Measurements from ENCODE around the gene MT1E.
"Not testable (repeated sequence)": the region's sequence is repeated elsewhere in the genome, so short reads cannot be mapped to it uniquely, and the experiment has no call there.

Gene MT1E

DNA sequence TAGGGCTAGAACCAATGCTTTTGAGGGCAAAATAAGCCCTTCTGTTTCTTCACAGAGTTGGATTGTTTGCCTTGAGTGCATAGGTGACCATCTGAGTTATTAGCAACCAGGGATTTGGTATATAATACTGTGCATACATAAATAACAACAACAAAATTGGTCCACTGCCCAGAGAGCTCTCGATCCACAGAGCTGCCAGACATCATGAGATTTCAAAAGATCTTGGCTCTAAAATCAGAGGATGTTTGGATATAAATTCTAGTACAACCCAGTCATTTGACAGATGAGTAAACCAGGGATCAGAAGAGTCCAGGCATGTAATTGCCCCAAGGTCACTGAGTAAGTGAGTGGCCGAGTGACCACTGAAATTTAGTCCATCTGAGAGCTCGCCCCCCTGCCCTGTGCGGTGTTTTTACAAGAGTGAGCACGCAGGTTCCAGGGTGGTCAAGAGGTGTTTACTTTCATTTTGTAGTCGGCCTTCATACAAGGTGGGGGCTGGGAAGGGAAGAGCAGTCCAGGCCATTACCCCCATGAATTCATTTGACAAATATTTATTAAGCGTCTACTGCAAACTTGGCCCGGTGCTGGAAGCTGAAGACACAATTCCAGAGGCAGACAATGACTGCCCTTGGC is 19.0 kb upstream of the MT1E start:
- no peak for DNase-seq (ENCODE audit: low spot score)

DNA sequence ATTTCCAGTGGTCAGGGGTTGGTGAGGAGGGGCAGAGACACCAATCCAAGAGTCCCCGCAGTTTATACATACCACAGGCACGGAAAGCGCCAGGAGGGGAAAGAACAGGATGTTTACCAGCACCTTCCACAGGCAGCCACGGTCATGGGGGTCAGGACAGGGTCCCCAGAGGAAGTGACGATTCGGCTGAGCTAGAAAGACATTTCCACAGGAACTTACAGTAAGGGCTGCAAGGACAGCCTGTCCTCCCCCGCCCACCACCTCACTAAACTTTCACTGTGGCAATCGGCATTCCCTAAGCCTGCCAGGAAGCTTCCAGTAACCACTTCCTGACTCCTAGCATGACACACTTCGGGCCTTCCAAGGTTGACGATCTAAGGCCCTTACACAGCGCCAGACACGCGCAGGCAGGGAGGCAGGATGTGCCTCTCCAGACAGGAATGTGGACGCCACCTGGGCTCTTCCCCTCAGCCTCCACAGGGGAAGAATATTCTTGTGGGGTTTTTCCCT is 18.4 kb upstream of the MT1E start:
- DNase-seq (ENCODE audit: low spot score) = peak; percentile 89
- FAIRE-seq = peak; percentile 17

More for the DNA sequence above, 19.0 kb upstream of the MT1E start:
- FAIRE-seq = no peak

DNA sequence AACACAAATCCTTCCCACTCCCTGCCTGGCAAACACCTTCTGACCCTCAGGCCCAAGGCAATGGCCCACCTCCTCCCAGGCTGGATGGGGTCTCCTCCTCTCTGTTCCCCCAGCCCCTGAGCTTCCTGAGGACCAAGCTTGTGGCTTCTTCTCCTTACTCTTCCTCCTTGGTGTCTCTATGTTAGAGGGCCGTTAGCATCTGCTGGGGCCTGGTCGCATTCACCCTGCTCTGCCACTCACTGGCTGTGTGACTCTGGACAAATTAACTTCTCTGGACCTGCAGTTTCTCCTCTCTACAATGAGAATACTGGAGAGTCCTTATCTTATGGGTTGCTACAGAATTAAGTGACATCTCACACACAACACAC is 17.9 kb upstream of the MT1E start:
- DNase-seq (ENCODE audit: low spot score) (no peak), FAIRE-seq (no peak)

DNA sequence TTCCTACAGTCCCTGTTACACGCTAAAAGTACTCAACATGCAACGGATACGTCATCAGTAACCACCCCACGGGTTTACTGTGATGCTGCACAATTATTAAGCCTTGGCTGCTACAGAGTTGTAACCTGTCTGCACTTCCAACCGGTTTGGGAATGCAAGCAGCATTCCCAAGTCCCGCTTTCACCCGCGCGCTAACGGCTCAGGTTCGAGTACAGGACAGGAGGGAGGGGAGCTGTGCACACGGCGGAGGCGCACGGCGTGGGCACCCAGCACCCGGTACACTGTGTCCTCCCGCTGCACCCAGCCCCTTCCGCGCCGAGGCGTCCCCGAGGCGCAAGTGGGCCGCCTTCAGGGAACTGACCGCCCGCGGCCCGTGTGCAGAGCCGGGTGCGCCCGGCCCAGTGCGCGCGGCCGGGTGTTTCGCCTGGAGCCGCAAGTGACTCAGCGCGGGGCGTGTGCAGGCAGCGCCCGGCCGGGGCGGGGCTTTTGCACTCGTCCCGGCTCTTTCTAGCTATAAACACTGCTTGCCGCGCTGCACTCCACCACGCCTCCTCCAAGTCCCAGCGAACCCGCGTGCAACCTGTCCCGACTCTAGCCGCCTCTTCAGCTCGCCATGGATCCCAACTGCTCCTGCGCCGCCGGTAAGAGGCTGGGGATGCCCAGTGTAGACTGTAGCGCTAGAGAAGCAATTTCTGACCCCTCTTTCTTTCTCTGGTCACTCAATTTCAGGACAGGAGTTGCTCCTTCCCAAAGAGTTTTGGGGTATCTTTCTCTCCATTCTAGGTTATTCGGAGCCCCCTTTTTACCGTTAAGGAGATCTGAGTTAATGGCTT is 17.3 kb upstream of the MT1E start, which contains the start of gene MT2A:
Gene MT2A (plus strand): TSS at position 542 of the 833 bp plus-strand sequence. CDS start 72 bp downstream, at position 614.
- FAIRE-seq = no peak

DNA sequence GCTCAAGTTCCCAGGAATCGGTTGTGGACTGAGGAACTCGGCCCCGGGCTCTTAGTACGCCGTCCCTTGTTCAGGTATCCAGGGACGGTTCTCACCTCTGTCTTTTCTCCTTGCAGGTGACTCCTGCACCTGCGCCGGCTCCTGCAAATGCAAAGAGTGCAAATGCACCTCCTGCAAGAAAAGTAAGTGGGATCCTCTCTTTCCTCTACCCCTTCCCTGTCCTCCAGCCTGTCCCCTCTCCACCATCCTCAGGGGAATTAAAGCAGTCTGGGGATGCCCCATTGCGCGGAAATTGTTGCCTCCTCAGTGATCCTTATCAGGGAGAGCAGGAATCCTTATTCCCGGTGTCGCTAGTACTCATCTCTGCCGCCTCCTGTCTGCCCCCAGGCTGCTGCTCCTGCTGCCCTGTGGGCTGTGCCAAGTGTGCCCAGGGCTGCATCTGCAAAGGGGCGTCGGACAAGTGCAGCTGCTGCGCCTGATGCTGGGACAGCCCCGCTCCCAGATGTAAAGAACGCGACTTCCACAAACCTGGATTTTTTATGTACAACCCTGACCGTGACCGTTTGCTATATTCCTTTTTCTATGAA is 16.6 kb upstream of the MT1E start:
- no peak for FAIRE-seq
- DNase-seq (ENCODE audit: low spot score) = no peak

More for the DNA sequence above, 17.3 kb upstream of the MT1E start, which contains the start of gene MT2A:
- peak; percentile 96 for DNase-seq (ENCODE audit: low spot score)

DNA sequence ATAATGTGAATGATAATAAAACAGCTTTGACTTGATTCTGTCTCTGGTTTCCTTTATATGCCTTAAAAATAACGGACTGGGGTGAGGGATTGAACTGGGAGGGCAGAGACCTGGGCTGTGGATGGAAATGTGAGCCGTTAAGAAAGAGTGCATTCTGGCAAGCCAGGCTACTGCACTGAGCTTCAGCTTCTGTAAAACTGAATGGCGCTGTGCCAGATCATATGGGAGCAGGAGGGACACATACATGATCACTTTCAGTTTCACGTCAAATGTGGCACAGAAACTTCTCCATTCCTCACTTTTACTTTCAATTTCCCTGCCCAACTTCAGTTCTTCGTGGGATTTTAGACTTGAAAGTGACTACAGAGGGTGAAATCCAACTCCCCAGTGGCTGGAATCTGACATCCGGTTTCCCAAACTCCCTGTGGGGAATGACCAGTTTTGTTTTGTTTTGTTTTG is 16.1 kb upstream of the MT1E start:
- DNase-seq (ENCODE audit: low spot score) = peak; percentile 41
- FAIRE-seq = no peak

DNA sequence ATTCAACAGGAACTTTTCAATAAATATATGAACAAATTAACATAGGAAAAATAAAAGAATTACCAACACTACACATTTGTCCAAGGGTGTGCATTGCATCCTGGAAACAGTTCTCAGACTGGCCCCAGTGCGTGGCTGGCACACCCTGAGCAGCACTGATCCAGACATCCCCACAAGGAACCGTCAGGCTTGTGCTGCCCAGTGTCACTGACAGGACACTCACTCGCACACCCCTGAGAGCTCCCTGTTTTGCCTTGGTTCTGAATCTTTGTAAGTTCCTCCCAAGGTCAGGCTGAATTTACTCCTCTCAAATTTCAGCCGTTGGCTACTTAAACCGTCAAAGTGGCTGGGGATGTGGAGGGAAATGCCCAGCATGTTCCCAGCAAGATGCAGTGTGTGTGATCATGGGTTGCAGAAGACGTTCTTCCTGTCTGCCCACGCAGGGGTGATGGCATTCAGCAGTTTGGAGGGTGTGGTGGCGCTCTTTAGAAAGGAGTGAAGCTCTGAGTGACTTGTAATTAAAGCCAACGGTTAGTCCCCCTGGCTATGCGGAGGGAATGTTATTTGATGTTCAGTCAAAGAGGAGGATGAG is 15.5 kb upstream of the MT1E start:
- DNase-seq (ENCODE audit: low spot score) (peak; percentile 40), FAIRE-seq (no peak)

DNA sequence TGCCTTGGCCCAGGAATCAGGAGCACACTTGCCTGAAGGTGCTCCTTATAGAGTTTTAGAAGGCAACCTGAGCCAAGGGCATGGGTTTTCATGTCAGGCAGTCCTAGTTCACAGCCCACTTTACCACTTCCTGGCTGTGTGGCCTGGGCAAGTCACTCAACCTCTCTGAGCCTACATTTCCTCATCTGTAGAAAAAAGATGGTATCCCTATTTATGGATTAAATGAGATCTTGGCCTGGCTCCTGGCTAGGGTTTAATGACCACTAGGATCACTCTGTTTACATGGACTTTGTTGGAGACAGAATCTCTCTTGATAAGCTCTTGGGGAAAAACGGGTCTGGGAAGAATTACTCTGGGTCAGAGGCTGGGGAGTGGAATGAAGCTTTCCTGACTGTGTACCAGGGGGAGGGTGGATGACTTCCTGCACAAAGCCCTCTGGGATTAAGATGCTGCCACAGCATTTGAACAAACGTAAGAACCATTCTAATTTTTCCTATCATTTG is 14.9 kb upstream of the MT1E start:
- DNase-seq (ENCODE audit: low spot score) = no peak
- no peak for FAIRE-seq

DNA sequence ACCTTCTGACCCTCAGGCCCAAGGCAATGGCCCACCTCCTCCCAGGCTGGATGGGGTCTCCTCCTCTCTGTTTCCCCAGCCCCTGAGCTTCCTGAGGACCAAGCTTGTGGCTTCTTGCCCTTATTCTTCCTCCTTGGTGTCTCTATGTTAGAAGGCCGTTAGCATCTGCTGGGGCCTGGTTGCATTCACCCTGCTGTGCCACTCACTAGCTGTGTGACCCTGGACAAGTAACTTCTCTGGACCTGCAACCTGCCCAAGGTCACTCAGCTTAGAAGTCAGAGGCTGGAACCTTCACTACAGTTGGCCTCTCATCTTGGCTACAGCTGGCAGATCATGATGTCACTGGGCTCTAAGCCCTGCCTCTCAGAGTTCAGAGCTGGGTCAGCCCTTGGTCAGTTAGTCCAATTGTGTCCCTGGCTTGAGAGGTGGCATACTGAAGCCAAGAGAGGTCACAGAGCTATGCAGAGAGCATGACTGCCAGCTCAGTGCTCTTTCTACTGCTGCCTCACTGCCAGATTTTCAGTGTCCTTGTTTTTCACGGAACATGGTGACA is 14.2 kb upstream of the MT1E start:
- DNase-seq (ENCODE audit: low spot score) = no peak
- FAIRE-seq = no peak

DNA sequence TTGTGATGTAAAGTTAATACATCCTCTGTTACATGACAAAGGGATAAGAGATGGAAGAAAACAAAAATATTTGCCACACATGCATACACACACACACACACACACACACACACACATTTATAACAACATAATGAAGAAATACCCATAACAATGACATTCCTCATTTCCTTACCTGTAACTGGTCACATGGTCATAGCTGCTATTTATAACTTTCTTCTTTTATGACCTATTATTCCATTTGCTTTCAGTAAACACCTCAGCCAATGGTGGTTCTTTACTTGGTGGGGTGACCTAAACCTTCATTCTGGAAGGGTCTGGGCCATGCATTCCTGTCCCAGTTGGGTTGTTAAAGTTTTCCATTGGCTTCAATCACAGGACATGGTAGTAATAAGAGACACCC is 11.9 kb upstream of the MT1E start:
- DNase-seq (ENCODE audit: low spot score) (no peak), FAIRE-seq (no peak)

DNA sequence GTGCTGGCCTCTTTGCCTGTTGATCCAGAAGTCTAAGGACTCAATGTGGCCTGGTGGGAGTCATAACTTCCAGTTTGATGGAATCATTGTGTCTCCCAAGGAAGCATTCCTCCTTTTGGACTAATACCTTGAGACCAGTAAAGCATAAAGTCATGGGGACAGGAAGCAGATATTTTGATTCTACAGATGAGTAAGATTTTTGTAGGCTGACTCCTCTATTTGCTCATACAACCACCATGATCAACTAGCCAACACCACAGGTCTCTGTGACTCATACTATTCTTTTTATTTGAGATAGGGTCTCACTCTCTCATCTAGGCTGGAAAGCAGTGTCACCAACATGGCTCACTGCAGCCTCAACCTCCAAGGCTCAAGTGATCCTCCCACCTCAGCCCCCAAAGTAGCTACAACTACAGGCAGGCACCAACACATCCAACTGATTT is 11.0 kb upstream of the MT1E start:
- DNase-seq (ENCODE audit: low spot score) = peak; percentile 46
- FAIRE-seq = no peak

DNA sequence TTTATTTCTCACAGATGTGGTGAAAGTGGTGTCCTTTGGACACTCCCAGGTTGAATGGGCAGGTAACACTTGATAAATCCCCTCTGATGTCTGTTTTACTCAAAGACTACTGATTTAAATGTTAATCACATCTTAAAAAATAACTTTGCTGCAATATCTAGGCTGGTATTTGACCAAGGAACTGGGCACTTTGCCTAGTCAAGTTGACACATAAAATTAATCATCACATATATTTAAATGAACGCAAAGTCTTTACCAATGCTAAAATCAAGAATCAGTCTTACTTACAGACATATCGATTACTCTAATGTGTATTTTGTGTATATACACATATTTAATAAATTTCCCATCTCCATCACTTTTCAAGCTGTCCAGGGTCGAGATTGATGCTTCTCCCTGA is 10.2 kb upstream of the MT1E start:
- FAIRE-seq = no peak

DNA sequence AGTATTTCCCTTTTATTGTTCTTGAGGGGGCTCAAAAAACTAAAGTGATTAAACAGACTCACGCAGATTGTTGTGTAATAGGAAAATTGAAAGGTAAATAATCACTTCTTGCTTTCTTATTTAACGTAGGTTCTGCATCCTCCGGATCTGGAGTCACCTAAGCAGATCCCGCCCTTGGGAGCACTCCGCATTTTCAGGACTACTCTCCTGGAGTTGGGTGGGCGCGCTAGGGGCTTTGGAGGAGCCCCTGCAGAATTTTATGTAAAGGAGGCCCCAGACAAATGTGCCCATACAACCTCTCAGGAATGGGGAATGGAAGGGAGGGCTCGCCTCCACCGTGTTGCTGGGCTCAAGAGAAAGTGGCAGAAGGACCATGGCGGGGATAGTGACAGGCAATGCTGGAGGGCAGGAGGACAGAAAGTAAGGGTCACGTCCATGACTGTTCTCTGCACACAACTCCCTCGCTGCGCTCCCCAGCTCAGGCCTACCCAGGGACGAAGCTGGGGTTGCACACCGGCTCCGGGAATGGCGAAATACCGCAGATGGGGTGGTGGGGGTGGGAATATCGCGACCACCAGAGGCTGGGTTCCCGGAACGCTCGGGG is 8.9 kb upstream of the MT1E start:
- DNase-seq (ENCODE audit: low spot score) (no peak), FAIRE-seq (no peak)

More for the DNA sequence above, 10.2 kb upstream of the MT1E start:
- DNase-seq (ENCODE audit: low spot score) = no peak

DNA sequence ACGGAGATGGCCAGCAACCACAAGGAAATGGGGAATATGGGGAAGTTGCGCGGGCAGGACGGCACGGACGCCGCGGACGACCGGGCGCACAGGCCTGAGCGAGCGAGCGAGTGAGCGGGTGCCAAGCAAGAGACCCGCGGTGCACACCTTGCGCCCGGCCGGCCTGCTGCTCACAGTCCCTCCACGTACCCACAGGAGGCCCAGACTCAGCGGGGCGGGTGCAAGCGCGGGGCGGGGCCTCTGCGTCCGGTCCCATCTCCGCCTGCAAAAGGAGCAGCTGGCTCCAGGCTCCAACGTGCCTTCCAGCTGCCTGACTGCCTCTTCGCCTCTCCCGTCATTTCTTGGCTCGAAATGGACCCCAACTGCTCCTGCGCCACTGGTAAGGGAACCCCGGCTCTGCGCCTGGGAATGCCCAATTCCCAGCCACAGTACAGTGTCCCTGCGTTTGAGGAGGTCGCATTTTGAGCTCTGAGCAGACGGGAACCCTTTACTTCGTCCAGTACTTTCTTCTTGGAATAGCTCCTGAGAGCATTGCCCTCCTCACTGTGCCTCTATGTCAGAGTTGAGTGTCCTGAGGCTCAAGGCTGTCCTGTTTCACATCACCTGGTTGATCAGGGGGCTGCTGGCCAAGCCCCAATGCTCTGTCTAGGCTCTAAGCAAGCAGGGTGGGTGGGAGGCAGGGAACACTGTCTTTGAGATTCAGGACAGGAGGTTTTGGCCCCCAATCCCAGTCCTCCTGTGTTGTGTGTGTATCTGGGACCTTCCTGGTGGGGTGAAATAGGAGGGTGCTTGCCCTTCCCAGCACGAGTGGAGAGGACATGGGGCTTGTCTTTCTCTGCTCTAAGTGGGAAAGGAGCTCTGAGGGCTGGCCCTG is 8.1 kb upstream of the MT1E start:
- no peak for DNase-seq (ENCODE audit: low spot score)
- no peak for FAIRE-seq

DNA sequence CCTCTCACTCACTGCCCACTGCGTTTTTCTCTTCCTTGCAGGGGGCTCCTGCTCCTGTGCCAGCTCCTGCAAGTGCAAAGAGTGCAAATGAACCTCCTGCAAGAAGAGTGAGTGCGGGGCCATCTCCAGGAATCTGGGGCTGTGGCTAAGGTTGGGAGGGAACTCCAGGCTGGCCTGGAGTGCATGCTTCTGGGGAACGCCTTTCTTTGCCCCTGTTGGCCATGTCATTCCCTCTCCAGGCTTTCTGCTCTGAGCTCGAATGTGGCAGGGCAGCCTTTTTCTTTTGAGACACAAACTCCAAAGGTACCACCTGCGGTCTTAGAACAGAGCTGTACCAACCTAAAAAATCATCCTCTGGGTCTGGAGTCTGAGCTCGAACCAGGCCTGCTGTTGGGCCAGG is 7.4 kb upstream of the MT1E start:
- DNase-seq (ENCODE audit: low spot score) (no peak), FAIRE-seq (no peak)

DNA sequence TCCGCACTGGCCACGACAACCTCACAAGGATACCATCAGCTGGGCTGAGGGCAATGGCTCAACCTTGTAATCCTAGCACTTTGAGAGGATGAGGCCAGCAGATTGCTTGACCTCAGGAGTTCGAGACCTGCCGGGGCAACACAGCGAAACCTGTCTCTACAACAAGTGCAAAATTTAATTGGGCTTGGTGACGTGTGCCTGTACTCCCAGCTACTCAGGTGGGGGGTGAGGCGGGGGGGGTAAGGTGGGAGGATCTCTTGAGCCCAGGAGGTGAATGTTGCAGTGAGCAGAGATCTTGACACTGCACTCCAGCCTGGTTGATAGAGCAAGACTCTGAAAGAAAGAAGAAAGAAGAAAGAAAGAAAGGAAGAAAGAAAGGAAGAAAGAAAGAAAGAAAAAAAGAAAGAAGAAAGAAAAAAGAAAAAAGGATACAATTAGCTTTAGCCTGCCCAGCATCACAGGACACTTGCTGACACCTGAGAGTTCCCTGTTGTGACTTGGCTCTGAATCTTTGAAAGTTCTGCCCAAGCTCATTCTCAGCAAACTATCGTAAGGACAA is 5.2 kb upstream of the MT1E start:
- FAIRE-seq (no peak), DNase-seq (ENCODE audit: low spot score) (no peak)

DNA sequence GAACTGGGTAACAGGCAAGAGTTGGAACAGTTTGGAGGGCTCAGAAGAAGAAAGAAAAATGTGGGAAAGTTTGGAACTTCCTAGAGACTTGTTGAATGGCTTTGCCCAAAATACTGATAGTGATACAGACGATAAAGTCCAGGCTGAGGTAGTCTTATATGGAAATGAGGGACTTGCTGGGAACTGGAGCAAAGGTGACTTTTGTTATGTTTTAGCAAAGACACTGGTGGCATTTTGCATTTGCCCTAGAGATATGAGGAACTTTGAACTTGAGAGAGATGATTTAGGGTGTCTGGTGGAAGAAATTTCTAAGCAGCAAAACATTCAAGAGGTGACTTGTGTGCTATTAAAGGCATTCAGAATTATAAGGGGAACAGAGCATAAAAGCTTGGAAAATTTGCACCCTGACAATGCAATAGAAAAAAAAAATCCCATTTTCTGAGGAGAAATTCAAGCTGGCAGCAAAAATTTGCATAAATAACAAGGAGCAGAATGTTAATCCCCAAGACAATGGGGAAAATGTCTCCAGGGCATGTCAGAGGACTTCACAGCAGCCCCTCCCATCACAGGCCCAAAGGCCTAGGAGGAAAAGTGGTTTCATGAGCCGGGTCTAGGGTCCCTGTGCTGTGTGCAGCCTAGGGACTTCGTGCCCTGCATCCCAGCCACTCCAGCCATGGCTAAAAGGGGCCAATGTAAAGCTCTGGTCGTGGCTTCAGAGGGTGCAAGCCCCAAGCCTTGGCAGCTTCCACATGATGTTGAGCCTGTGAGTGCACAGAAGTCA is 3.7 kb upstream of the MT1E start:
- DNase-seq (ENCODE audit: low spot score); FAIRE-seq: not testable (repeated sequence)

DNA sequence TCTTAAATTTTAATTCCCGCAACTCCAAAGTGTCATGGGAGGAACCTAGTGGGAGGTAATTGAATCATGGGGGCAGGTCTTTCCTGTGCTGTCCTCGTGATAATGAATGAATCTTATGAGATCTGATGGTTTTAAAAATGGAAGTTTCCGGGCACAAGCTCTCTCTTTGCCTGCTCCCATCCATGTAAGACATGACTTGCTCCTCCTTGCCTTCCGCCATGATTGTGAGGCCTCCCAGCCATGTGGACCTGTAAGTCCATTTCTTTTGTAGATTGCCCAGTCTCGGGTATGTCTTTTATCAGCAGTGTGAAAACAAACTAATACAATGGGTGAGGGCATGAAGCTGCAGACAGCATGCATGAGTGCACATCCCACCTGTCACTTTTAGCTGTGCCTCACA is 2.4 kb upstream of the MT1E start:
- not testable (repeated sequence) for DNase-seq (ENCODE audit: low spot score); FAIRE-seq

DNA sequence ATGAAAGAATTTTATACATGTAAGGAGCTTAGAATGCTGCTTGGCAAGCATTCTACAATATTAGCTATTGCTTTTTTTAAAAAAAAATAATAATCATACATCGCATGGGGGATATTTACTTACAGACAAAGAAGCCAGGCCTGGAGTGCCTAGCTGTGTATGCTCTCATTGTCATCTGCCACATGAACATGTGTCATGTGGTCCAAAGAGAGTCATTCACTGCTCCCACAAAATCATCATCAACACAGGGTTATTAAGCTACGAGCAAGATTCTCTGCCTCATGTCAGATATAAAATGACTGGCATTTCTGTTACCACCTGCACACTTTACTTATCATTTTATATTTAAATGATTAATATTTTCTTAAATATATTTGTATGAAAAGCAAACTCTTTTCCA is 1.9 kb upstream of the MT1E start:
- no peak for FAIRE-seq
- no peak for DNase-seq (ENCODE audit: low spot score)
